Activated B cell treated with CpG ODN at 0.5 μM for 24 hours (primary cell): Measurements from ENCODE around the gene OPTN. TPM values are rescaled to one million over a fixed set of nuclear protein-coding genes. Genes with fewer than 3 reads are reported as not detected.

Experiments used
- ATAC-seq: fragments of 200-7000 bp; cut with Tn5 transposase; one replicate; pipeline ENCODE4 v1.10.0; 2021; ENCODE audit warnings: low read depth, mild to moderate bottlenecking, moderate library complexity
- CTCF ChIA-PET: fragments of 350-600 bp; sonication (Branson Sonifier 250); formaldehyde crosslinking; loops from one replicate; lab custom pipeline; 2021; ENCODE audit warnings: antibody characterized with exemption; lab: Charles Lee
- POLR2A ChIA-PET: fragments of 350-600 bp; sonication (Branson Sonifier 250); formaldehyde crosslinking; loops from one replicate; lab custom pipeline; 2021; ENCODE audit warnings: antibody characterized with exemption; lab: Charles Lee
- DNase-seq: peaks from one replicate; pipeline ENCODE4 v3.0.0; 2022
- H3K27ac Mint-ChIP-seq: one replicate; pipeline ENCODE4 v1.8.0; 2020; ENCODE audit warnings: mixed read lengths
- H3K27me3 Mint-ChIP-seq: one replicate; pipeline ENCODE4 v1.8.0; 2021; ENCODE audit warnings: mixed read lengths
- H3K36me3 Mint-ChIP-seq: one replicate; pipeline ENCODE4 v1.8.0; 2021; ENCODE audit warnings: low read depth, mixed read lengths
- H3K4me1 Mint-ChIP-seq: one replicate; pipeline ENCODE4 v1.8.0; 2021; ENCODE audit warnings: mixed read lengths
- H3K4me3 Mint-ChIP-seq: one replicate; pipeline ENCODE4 v1.8.0; 2020; ENCODE audit warnings: mild to moderate bottlenecking, mixed read lengths
- H3K9me3 Mint-ChIP-seq: one replicate; pipeline ENCODE4 v1.8.0; 2020; ENCODE audit warnings: mixed read lengths
- CTCF ChIP-seq: fragments of 200-600 bp; IDR thresholded peaks from one replicate; pipeline ENCODE4 v1.8.0; 2022; ENCODE audit warnings: antibody characterized with exemption, mild to moderate bottlenecking
- intact Hi-C: fragments of 100-400 bp; cut with micrococcal nuclease; formaldehyde crosslinking; loops from one replicate; pipeline ENCODE4 v1.15.1; 2024
- total RNA-seq: library from RNA; stranded (reverse); gene quantifications from 2 replicates; pipeline ENCODE4 v1.2.3, GENCODE V29; 2022

OPTN gene
- total RNA-seq, 1 donor from 2014 or later = 34.9 TPM

DNA sequence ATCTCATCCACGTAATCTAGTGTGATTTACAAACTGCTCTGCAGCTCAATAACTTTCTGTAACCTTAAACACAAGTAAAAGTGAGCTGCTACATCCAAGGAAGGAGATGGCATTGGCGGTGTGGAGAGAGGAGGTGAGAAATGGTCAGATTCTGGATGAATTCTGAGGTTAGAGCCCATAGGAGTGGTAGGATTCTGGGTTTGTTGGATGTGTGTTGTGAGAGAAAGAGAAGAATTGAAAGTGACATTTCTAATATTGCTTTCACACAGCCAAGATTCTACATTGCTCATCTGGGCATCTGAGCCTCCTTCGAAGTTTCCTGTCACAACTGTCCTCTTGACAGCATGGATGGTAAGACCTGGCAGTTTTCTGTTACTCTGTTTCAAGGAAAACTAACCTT, 63.9 kb downstream of the OPTN start:
- ATAC-seq = no peak
- TF ChIP-seq CTCF = no peak
- CTCF ChIA-PET = no interaction called here
- POLR2A ChIA-PET = no interaction called here
- Mint-ChIP-seq H3K9me3 (no peaks in the 10 kb centered on the region), H3K27me3 (no peaks in the 10 kb centered on the region), H3K36me3 (no peaks in the 10 kb centered on the region), H3K4me1 (peaks cover 14% of the 10 kb centered on the region), H3K27ac (no peak overlapping the region), H3K4me3 (no peak overlapping the region)
- no peak for DNase-seq
- intact Hi-C loops = no loop called here

GRCh38 chr10:13165177-13165576, 65.2 kb downstream of the OPTN start:
- POLR2A ChIA-PET = no interaction called here
- intact Hi-C loops = no loop called here
- Mint-ChIP-seq H3K4me1 (peaks cover 14% of the 10 kb centered on the region), H3K36me3 (no peaks in the 10 kb centered on the region), H3K27me3 (no peaks in the 10 kb centered on the region), H3K4me3 (no peak overlapping the region), H3K27ac (no peak overlapping the region), H3K9me3 (no peaks in the 10 kb centered on the region)
- CTCF ChIA-PET = no interaction called here
- DNase-seq (no peak), ATAC-seq (no peak)
- TF ChIP-seq CTCF = no peak

DNA sequence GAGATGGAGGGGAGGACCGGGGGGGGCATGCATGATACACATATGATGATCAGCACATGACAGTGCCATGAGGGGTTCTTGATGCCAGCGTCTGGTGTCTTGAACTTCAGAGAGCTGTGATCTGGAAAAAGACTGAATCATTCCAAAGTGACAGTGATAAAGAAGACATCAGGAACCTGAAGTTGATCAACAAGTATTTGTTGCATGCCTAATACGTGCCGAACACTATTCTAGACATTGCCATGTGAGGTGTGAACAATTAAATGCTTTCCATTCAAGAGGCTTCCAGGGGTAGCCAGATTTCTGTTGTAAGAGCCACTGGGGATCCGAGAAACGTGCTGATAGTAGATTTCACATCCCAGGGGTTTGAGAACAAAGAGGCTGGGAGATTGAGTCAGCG, 67.6 kb downstream of the OPTN start:
- CTCF ChIA-PET = no interaction called here
- Mint-ChIP-seq H3K27ac (no peak overlapping the region), H3K36me3 (no peaks in the 10 kb centered on the region), H3K9me3 (no peaks in the 10 kb centered on the region), H3K4me1 (no peaks in the 10 kb centered on the region), H3K27me3 (no peaks in the 10 kb centered on the region), H3K4me3 (no peak overlapping the region)
- ATAC-seq (no peak), DNase-seq (no peak)
- intact Hi-C loops = no loop called here
- no peak for TF ChIP-seq CTCF
- POLR2A ChIA-PET = no interaction called here

DNA sequence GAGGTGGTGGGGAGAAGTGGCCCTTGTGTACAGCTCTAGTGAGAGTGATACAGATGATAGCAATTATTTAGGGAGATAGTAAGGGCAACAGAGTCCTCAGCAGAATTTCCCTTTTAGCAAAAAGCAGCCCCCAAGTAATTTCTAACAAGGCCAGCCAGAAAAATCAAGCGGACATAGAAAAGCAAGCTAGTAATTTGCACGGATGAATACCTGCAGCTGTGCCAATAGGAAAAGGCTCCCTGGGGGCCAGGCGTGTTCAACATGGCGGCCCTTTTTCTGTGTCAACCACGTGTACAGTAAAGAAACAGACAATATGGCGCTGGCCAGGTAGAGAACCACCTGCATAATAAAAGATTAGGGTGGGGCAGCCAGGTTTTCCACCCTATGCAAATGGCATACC, 68.8 kb downstream of the OPTN start:
- no peaks in the 10 kb centered on the region for H3K4me1 Mint-ChIP-seq
- no peak for ATAC-seq
- no peaks in the 10 kb centered on the region for H3K27me3 Mint-ChIP-seq
- no peak for TF ChIP-seq CTCF
- POLR2A ChIA-PET = no interaction called here
- no peak overlapping the region for H3K27ac Mint-ChIP-seq
- no peak overlapping the region for H3K4me3 Mint-ChIP-seq
- no peaks in the 10 kb centered on the region for H3K9me3 Mint-ChIP-seq
- intact Hi-C loops = no loop called here
- DNase-seq = no peak
- no peaks in the 10 kb centered on the region for H3K36me3 Mint-ChIP-seq
- CTCF ChIA-PET = no interaction called here

GRCh38 chr10:13173616-13174015, 73.7 kb downstream of the OPTN start:
- no peak for TF ChIP-seq CTCF
- no peaks in the 10 kb centered on the region for H3K4me1 Mint-ChIP-seq
- ChIA-PET CTCF (no interaction called here), POLR2A (no interaction called here)
- H3K27me3 Mint-ChIP-seq = no peaks in the 10 kb centered on the region
- H3K9me3 Mint-ChIP-seq = no peaks in the 10 kb centered on the region
- ATAC-seq (no peak), DNase-seq (no peak)
- H3K4me3 Mint-ChIP-seq = no peak overlapping the region
- intact Hi-C loops = no loop called here
- no peak overlapping the region for H3K27ac Mint-ChIP-seq
- H3K36me3 Mint-ChIP-seq = no peaks in the 10 kb centered on the region
